NCI-H146 (cell line): ENCODE measurements around the gene DAPK1.

ENCODE experiments used
- DNase-seq: peaks from one replicate; lab custom pipeline; 2025; lab: John Stamatoyannopoulos, UW

The DAPK1 gene

GRCh38 chr9:87712801-87713277 is 215.2 kb downstream of the DAPK1 start:
- DNase-seq = no peak

GRCh38 chr9:87713278-87713987 is 215.8 kb downstream of the DAPK1 start:
- DNase-seq = no peak

- no peak for DNase-seq
These were observed 216.3 kb downstream of the DAPK1 start for GRCh38 chr9:87713988-87714330.

GRCh38 chr9:87714819-87715218 is 217.2 kb downstream of the DAPK1 start:
- DNase-seq = no peak

GRCh38 chr9:87716141-87716540 is 218.5 kb downstream of the DAPK1 start:
- DNase-seq = no peak

- DNase-seq = no peak
These were observed 219.8 kb downstream of the DAPK1 start for GRCh38 chr9:87717456-87717855.

- no peak for DNase-seq
These were observed 220.6 kb downstream of the DAPK1 start for GRCh38 chr9:87718231-87718630.

- no peak for DNase-seq
These were observed 221.4 kb downstream of the DAPK1 start for GRCh38 chr9:87718852-87719612.

- no peak for DNase-seq
These were observed 222.5 kb downstream of the DAPK1 start for GRCh38 chr9:87720173-87720572.

GRCh38 chr9:87722393-87723088 is 224.9 kb downstream of the DAPK1 start:
- no peak for DNase-seq

- DNase-seq = no peak
These were observed 227.8 kb downstream of the DAPK1 start for GRCh38 chr9:87725356-87725899.

GRCh38 chr9:87725900-87726709 is 228.4 kb downstream of the DAPK1 start, which contains the start of gene CTSL:
TSS of gene CTSL (plus strand) at chr9:87726119. CDS start at chr9:87727604, 1,485 bp downstream.
- DNase-seq = no peak

- DNase-seq = no peak
These were observed 231.6 kb downstream of the DAPK1 start for GRCh38 chr9:87729246-87729645.

GRCh38 chr9:87731321-87731720 is 233.7 kb downstream of the DAPK1 start:
- no peak for DNase-seq

GRCh38 chr9:87732344-87732743 is 234.7 kb downstream of the DAPK1 start:
- no peak for DNase-seq

GRCh38 chr9:87732756-87733155 is 235.1 kb downstream of the DAPK1 start:
- no peak for DNase-seq

GRCh38 chr9:87733273-87734052 is 235.8 kb downstream of the DAPK1 start:
- no peak for DNase-seq

- DNase-seq = no peak
These were observed 236.4 kb downstream of the DAPK1 start for GRCh38 chr9:87734106-87734505.

- no peak for DNase-seq
These were observed 241.9 kb downstream of the DAPK1 start for GRCh38 chr9:87739546-87739945.

- DNase-seq = no peak
These were observed 242.5 kb downstream of the DAPK1 start for GRCh38 chr9:87740209-87740608.

- DNase-seq = no peak
These were observed 243.7 kb downstream of the DAPK1 start for GRCh38 chr9:87741326-87741725.
